ENCODE measurements around the gene ARHGDIG. TPM values are rescaled to one million over a fixed set of nuclear protein-coding genes. Genes with fewer than 3 reads are reported as not detected.
"Not testable (repeated sequence)": the region's sequence is repeated elsewhere in the genome, so short reads cannot be mapped to it uniquely, and the experiment has no call there.

Gene ARHGDIG
- total RNA-seq, 1 donor from 2014 or later, result 2.6 TPM

- no peak for DNase-seq (ENCODE audit: low spot score)
Measured at GRCh38 chr16:263944-264343, 16.4 kb upstream of the ARHGDIG start.

DNA sequence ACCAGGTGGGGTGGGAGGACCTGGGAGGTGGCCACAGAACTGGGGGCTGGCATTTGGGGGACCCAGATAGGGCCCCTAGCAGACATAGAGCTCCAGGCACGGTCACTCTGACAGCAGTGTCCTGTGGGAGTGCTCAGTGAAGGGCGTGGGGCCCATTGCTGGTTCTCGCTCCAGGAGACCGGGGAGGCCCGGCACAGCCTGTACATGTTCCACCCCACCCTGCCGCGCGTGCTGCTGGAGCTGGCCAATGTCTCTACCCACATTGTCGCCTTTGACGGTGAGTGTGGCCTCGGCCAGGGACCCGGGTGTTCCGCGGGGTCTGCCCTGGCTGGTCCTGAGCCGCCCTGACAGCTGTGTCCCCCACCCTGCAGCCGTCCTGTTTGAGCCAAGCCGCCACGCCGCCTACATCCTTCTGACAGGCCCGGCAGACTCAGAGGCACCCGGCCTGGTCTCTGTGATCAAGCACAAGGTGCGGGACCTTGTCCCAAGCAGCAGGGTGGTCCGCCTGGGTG is 15.9 kb upstream of the ARHGDIG start:
- no peak for DNase-seq (ENCODE audit: low spot score)

GRCh38 chr16:265002-265529 is 15.3 kb upstream of the ARHGDIG start:
- no peak for DNase-seq (ENCODE audit: low spot score)

DNA sequence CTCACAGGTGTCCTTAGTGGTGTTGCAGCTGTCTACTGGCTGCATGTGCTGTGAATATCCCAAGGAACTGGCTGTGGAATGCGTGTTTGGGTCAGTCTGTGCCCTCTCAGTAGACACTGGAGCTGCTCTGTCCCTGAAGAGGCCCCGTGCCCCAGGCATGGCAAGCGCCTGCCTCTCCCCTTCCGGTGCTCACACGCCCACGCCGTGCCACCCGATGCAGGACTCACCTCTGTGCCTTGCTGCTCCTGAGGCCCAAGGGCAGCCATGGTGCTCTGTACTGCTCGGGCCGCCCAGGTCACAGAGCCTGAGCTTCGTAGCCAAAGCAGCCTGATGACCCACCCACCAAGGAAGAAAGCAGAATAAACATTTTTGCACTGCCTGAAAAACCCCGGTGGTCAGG is 14.7 kb upstream of the ARHGDIG start:
- no peak for DNase-seq (ENCODE audit: low spot score)

DNA sequence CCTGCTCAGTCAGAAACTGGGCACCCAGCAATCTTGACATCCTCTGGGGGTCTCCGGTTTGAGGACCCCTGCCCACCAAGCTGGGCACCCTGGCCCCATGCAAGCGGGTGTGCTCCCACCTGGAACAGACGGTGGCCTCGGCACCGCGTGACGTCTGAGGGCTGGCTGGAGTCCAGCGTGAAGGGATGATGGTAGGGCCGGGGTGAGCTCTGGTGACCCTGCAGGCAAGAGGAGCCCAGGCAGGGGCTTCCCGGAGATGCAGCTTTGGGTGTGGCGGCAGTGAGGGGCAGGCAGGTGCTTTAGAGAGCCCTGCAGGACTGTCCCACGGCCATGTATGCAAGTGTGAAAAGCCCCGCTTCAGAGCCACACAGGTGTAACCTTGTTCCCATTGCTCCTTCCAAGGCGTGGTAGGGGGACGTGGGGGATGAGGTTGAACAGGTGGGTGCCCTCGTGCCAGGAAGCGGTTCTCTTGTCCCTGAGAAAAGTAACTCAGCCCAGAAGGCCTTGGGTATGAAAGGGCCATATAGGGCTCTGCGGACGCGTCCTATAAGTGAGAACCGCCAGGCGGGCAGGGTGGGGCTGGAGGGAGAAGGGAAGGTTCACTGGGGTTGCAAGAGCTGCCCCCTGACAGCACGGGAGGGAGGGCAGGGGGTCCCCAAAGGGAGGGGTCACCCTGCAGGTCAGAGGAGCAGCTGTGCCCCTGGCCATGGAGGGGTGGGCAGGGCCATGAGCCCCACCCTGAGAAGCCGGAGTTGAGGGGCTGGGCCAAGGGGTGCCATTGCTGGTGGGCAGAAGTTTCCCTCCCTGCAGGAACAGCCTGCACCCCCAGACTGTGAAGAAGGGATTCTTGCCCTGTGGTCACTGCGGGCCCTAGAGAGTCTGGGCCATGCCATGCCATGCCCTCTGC is 13.9 kb upstream of the ARHGDIG start:
- DNase-seq (ENCODE audit: low spot score), result no peak

GRCh38 chr16:267562-267961 is 12.8 kb upstream of the ARHGDIG start:
- not testable (repeated sequence) for DNase-seq (ENCODE audit: low spot score)

DNA sequence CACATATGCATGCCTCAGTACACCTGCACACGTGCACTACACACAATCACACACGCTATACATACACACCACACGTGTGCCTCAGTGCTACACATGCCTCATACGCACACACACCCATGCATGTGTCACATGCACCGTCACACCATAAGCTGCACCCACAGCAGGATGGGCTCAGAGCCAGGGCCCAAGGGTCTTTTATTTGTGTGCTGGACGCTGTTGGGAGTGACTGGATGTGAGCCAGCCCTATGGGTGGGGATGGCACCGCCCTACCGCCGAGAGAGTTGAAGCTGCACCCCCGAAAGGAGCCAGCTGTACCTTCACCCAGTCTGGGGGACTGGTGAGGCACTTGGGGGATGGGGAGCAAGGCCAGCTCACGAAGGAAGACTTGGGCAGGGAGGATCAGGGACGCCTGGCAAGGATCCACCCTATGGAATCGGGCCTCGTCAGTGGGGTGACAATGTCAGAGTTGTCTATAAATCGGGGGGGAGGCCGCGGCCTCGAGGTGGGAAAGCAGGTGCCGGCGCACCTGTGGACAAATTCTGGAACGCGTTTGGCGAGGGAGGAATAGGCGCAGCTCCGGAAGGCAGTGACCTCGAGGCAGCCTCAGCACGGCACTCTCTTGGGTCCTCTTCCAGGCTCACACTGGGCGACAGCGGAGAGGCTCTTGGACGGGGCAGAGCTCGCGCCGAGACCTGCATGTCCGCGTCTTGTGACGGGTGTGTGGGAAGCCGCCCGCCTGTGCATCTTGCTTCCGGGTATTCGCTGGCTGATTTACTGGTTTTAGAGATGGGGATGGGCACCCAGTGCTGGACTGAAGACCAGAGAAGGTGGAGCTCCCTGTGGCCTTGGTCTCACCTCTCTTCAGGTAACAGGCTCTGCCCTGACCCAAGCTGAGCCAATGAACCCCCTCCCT is 12.0 kb upstream of the ARHGDIG start:
- no peak for DNase-seq (ENCODE audit: low spot score)

DNA sequence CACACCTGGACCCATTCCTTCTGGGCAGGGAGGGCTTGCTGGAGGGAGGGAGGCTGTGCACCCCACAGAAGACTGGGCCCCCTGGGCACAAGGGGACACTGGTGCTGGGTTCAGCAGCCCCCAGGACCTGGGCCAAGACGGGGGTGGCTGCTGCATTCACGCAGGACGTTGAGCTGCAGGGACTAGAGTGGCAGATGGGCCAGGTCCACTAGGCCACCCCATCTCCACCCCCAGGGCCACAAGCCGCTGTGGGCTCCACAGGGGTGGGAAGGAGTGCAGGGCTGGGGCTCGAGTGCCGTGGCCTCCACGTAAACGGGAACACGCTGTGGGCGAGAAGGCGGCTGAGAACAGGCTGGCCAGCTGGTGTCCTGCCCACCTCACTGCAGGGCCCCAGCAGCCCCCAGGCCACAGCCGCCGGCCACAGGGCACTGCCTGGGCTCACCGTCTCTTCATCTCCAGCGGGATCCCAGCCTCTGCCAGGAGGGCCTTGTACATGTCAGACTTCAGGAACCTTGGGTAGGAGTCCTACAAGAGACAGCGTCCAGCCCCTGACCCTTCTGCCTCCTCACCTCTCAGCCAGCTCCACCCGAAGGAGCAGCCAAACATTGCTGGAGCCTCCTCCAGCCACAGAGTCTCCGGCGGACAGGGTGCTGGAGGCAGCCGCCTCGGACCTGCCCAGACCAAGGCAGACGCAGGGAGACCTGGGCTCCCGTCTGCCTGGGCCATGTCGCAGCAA is 11.2 kb upstream of the ARHGDIG start:
- no peak for DNase-seq (ENCODE audit: low spot score)

GRCh38 chr16:270381-271255 is 9.8 kb upstream of the ARHGDIG start:
- no peak for DNase-seq (ENCODE audit: low spot score)

- DNase-seq (ENCODE audit: low spot score), result no peak
Measured at GRCh38 chr16:272633-273546, 7.5 kb upstream of the ARHGDIG start.

- no peak for DNase-seq (ENCODE audit: low spot score)
Measured at GRCh38 chr16:273547-274421, 6.6 kb upstream of the ARHGDIG start.

DNA sequence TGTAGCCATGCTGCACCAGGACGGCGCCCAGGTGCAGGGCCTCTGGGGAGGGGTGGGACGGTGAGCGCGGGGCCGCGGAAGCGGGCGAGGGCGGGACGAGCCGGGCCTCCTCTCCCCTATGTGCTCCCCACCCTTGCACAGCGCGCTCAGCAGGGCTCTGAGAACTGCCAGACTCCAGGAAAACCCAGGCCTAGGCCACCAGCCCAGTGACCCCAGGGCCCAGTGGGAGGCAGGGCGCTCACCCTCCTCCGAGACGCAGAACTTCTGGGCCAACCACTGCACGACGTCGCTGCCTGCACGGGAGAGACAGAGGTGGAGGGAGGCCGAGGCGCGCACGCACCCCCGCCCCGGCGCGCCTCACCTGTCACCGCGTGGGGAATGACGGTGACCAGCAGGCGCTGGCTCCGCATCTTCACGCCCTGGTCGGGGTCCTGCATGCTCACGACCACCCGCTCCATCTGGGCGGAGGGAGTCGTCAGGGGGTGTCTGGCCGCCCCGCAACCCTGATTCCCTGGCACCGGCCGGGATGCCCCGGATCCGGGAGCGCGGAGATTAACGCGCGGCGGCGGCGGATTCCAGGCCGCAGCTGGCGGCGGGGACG is 5.2 kb upstream of the ARHGDIG start:
- DNase-seq (ENCODE audit: low spot score), result no peak

DNA sequence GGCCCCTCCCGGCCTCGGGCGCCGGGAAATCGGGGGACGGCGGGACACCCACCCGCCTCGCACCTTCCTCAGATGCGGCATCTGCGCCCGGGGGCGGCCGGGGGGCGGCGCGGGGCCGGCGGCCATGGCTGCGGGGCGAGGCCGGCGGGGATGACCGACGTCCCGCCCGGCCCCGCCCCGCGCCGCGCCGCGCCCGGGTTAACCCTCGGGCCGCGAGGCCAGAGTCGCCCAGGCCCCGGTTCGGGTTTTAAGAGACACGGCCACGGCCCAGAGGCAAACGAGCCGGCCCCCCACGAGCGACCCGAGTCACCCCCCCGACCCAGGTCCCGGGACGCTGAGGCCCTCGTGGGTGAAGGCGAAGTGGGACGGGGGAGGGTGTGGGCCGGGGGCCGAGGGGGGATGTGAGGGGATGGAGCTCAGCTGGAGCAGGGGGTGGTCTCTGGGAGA is 4.6 kb upstream of the ARHGDIG start, which contains the start of gene RGS11:
TSS of gene RGS11 (minus strand) at position 159 of the 447 bp plus-strand sequence. CDS start at position 126, 33 bp downstream.
- DNase-seq (ENCODE audit: low spot score), result no peak

DNA sequence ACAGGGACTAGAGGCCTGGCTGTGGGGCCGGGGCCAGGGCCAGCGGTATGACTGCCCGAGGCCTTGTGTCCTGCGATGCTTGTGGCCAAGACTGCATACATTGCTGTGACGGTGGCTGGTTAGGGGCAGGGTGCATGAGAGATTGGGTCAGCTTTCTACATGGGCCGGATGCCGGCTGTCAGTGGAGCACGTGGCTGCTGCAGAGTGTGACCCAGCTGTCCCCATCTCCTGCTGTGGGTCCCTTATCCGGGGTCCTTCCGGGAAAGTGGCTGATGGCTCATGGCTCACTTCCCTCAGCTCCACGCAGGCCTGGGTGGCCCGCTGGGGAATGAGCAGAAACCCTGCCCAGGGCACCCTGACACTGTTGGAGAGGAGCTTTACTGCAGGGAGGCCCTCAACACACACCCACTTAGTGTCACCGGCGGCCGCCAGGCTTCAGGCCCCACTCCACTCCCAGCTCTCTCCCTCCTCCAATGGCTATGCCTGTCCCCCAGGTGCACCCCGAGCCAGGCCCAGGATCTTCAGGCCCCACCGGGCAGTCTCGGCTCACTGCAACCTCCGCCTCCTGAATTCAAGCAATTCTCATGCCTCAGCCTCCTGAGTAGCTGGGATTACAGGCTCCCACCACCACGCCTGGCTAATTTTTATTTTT is 3.8 kb upstream of the ARHGDIG start:
- DNase-seq (ENCODE audit: low spot score), result no peak

DNA sequence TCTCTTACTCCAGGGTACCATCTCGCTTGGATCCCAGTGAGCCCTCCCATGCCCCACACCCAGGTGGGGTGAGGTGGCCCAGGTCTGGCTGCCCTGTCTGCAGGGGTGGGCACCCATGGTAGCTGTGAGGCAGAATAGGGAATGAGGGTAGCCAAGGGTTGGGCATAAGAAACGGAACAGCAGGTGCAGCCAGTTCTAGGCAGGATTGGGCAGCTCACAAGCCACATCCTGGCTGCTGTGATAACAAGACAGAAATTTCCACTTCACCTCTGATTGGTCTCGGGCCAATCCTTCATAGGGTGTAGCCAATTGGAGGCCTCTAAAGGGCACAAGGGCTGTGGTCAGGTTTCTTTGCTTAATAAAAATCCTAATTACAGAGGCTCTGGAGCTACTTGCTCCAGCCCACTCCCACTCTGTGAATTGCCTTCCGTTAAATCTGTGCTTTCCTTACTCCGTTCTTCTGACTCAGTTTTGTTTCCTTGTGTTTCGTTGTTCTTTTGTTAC is 1.5 kb upstream of the ARHGDIG start:
- DNase-seq (ENCODE audit: low spot score), result no peak

DNA sequence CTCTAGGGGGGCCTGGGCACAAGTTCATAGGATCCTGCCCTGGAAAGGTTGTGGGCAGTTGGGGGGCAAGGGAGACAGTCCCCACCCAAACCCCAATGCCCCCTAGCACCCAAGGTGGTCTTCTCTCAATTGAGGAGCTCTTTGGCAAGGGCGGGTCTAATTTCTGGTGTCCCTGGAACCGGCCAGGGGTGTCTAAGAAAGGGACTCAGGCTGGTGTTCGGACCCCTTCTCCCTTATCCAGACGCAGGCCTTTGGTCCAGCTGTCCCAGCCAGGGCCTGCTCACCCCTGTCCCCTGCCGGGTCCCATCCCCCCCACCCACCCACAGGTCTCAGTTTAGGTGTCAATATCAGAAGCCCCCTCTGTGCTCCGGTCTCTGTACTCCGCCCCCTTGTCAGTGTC is 860 bp upstream of the ARHGDIG start:
- DNase-seq (ENCODE audit: low spot score), result no peak

DNA sequence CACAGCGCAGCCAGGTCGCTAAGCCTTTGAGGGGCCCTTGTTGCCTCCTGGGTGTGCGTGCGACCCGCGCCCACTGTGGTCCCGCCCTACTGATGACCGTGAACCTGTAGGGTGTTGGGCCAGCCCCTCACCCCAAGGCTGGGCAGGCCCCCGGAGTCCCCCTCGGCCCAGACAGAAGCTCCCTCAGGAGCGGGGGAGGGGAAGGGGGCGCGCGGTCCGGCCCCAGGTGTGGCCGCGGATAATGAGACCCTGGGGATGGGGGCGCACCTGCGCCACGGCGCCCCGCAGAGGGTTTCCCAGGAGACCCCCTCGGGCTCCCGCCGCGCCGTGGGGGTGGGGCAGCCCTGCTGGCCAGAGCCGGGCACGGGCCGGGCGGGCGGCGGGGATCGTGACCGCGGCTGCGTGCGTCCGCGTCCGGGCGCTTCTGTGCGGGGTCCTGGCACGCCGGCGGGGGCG is 358 bp upstream of the ARHGDIG start:
- no peak for DNase-seq (ENCODE audit: low spot score)

Data from mucosa of gallbladder (tissue), 1 donor.